K562 (cell line): ENCODE measurements around the gene SLC9C2. TPM values are rescaled to one million over a fixed set of nuclear protein-coding genes. Genes with fewer than 3 reads are reported as not detected.

ENCODE experiments used
- CBX2 ChIP-seq: fragments of 200-600 bp; sonication (generic); IDR thresholded peaks from one replicate; pipeline ENCODE4 v1.6.1; 2012; ENCODE audit warnings: mild to moderate bottlenecking, low read length, inconsistent platforms; ENCODE audit not compliant: insufficient read depth, poor library complexity, severe bottlenecking
- CHCHD3 ChIP-seq: fragments of 250-450 bp; sonication (Bioruptor Pico); IDR thresholded peaks from 2 replicates; pipeline ENCODE4 v2.1.2; 2022; ENCODE audit warnings: mild to moderate bottlenecking
- CREB3 ChIP-seq: fragments of 450-650 bp; conservative IDR thresholded peaks from 2 replicates; pipeline ENCODE4 v1.6.1; 2016; ENCODE audit warnings: missing genetic modification characterization, low read depth, mild to moderate bottlenecking, missing compliant biosample characterization, moderate library complexity
- E2F8 ChIP-seq: fragments of 450-650 bp; IDR thresholded peaks from 2 replicates; pipeline ENCODE4 v1.7.1; 2018; ENCODE audit warnings: mild to moderate bottlenecking, low read depth; ENCODE audit not compliant: partially characterized antibody
- EZH2 ChIP-seq: IDR thresholded peaks from 2 replicates; pipeline ENCODE4 v1.6.1; 2012; ENCODE audit warnings: low read depth, mild to moderate bottlenecking, inconsistent platforms, low read length, borderline replicate concordance
- HMG20B ChIP-seq: fragments of 250-450 bp; sonication (Bioruptor Pico); IDR thresholded peaks from 2 replicates; pipeline ENCODE4 v1.5.0; 2021; ENCODE audit warnings: mild to moderate bottlenecking
- ID3 ChIP-seq, 2 experiments: fragments of 250-450 bp in 1 of 2; fragments of 450-650 bp in 1 of 2; sonication (Bioruptor Pico) in 1 of 2; IDR thresholded peaks; 2 replicates each; pipeline versions ENCODE4 v1.6.1 to v1.8.0; 2016 to 2021; ENCODE audit warnings: mild to moderate bottlenecking in 2 of 2, moderate library complexity in 2 of 2, missing compliant biosample characterization in 1 of 2, missing genetic modification characterization in 1 of 2
- KAT2B ChIP-seq: IDR thresholded peaks from one replicate; pipeline ENCODE4 v1.6.1; 2012; ENCODE audit warnings: low read depth, mild to moderate bottlenecking, control low read depth, inconsistent platforms, low read length, moderate library complexity
- NR0B1 ChIP-seq: fragments of 450-650 bp; IDR thresholded peaks from one replicate; pipeline ENCODE4 v1.6.1; 2018; ENCODE audit warnings: mild to moderate bottlenecking, moderate library complexity; ENCODE audit not compliant: partially characterized antibody
- NR3C1 ChIP-seq: sonication (generic); formaldehyde crosslinking; IDR thresholded peaks from 2 replicates; pipeline ENCODE4 v1.8.1; 2022; ENCODE audit warnings: missing genetic modification reagents
- PHF8 ChIP-seq: fragments of 200-600 bp; sonication (generic); IDR thresholded peaks from 2 replicates; pipeline ENCODE4 v1.6.1; 2012; ENCODE audit warnings: mixed run types, mild to moderate bottlenecking, inconsistent platforms, low read length, moderate library complexity, borderline replicate concordance
- PTTG1 ChIP-seq: fragments of 450-650 bp; IDR thresholded peaks from 2 replicates; pipeline ENCODE4 v1.6.1; 2016; ENCODE audit warnings: low read depth, mild to moderate bottlenecking, missing genetic modification characterization, missing compliant biosample characterization
- RBM34 ChIP-seq: fragments of 200-400 bp; formaldehyde crosslinking; IDR thresholded peaks from 2 replicates; pipeline ENCODE4 v1.6.1; 2018; ENCODE audit warnings: low read length, borderline replicate concordance; ENCODE audit not compliant: insufficient read depth
- RFX7 ChIP-seq: fragments of 250-450 bp; sonication (Bioruptor Pico); IDR thresholded peaks from 2 replicates; pipeline ENCODE4 v1.5.1; 2021; ENCODE audit warnings: mild to moderate bottlenecking
- SUPT5H ChIP-seq: fragments of 450-650 bp; IDR thresholded peaks from 2 replicates; pipeline ENCODE4 v1.6.1; 2016
- TAF1 ChIP-seq: IDR thresholded peaks from 2 replicates; pipeline ENCODE4 v1.6.1; 2011; ENCODE audit warnings: mild to moderate bottlenecking, low read length, moderate library complexity; ENCODE audit not compliant: insufficient read depth, control insufficient read depth, severe bottlenecking; ENCODE audit errors: extremely low read depth
- TARDBP ChIP-seq: fragments of 450-650 bp; IDR thresholded peaks from 2 replicates; pipeline ENCODE4 v1.6.1; 2016
- ZNF174 ChIP-seq: fragments of 250-450 bp; sonication (Bioruptor Pico); IDR thresholded peaks from 2 replicates; pipeline ENCODE4 v1.4.0; 2020; ENCODE audit warnings: mild to moderate bottlenecking
- ZNF274 ChIP-seq: IDR thresholded peaks from 2 replicates; pipeline ENCODE4 v1.6.1; 2011; ENCODE audit warnings: low read depth, mild to moderate bottlenecking, low read length, moderate library complexity, borderline replicate concordance
- ZNF431 ChIP-seq: sonication (generic); formaldehyde crosslinking; IDR thresholded peaks from 2 replicates; pipeline ENCODE4 v1.8.0; 2022; ENCODE audit warnings: mild to moderate bottlenecking, missing genetic modification reagents
- ZNF561 ChIP-seq: fragments of 450-650 bp; formaldehyde crosslinking; conservative IDR thresholded peaks from 2 replicates; pipeline ENCODE4 v1.4.0; 2020; ENCODE audit warnings: mild to moderate bottlenecking, moderate library complexity
- polyA plus RNA-seq, 8 experiments: library from polyadenylated mRNA; depleted of rRNA in 4 of 8; stranded (reverse) in 5 of 8; unstranded in 3 of 8; fragments of >200 nt; fragmentation: Nextera tagmentation in 2 of 8; fragmentation: Illumina TruSeq in 1 of 8; extraction: Ambion mirVana in 2 of 8; extraction: Trizol in 1 of 8; gene quantifications; 2 replicates each; pipeline versions ENCODE4 v1.2.1 to v1.2.3, GENCODE V29; 2011 to 2014; ENCODE audit warnings: inconsistent platforms in 1 of 8, missing spikeins in 1 of 8
- total RNA-seq, 7 experiments: library from RNA; depleted of rRNA in 6 of 7; stranded (reverse); fragments of >200 nt in 6 of 7; fragmentation: Illumina TruSeq in 2 of 7; extraction: Trizol in 2 of 7; gene quantifications; 2 replicates each; pipeline versions ENCODE4 v1.2.1 to v1.2.3, GENCODE V29; 2011 to 2021; ENCODE audit warnings: low replicate concordance in 1 of 7

SLC9C2 gene
- total and polyA plus RNA-seq, 9 of the 15 experiments (the other 6 are each of a cell fraction or from before 2014, with no cell fraction given): 0.11 to 0.22 (median 0.15) TPM; not detected in 5

GRCh38 chr1:173477286-173478093 lies 125.4 kb downstream of the SLC9C2 start, which contains the start of gene PRDX6 (continued):
- TF ChIP-seq TAF1 (peak; percentile 91), CBX2 (no peak), HMG20B (CRISPR knock-in tag) (0 out of 2 replicates have a peak, but pooled peaks have one; percentile 64), TARDBP (peak; percentile 85), PHF8 (peak; percentile 93; the same call in 1 of the 2 replicates), SUPT5H (peak; percentile 97), EZH2 (no peak), ZNF174 (no peak), CHCHD3 (CRISPR knock-in tag) (no peak), KAT2B (no peak), ZNF561 (no peak), ZNF431 (CRISPR knock-in tag) (0 out of 2 replicates have a peak, but pooled peaks have one; percentile 59), RBM34 (no peak), CREB3 (no peak), ZNF274 (no peak), NR3C1 (peak; percentile 62; the same call in 1 of the 2 replicates), PTTG1 (tag) (no peak), NR0B1 (no peak), E2F8 (peak; percentile 27), ID3 (CRISPR knock-in tag; IDR thresholded peaks at IDR 0.05) (no peak), ID3 (tag; IDR thresholded peaks at IDR 0.05) (no peak), RFX7 (CRISPR knock-in tag) (no peak)
